ENCODE data around the gene MORN3.

MORN3 gene

DNA sequence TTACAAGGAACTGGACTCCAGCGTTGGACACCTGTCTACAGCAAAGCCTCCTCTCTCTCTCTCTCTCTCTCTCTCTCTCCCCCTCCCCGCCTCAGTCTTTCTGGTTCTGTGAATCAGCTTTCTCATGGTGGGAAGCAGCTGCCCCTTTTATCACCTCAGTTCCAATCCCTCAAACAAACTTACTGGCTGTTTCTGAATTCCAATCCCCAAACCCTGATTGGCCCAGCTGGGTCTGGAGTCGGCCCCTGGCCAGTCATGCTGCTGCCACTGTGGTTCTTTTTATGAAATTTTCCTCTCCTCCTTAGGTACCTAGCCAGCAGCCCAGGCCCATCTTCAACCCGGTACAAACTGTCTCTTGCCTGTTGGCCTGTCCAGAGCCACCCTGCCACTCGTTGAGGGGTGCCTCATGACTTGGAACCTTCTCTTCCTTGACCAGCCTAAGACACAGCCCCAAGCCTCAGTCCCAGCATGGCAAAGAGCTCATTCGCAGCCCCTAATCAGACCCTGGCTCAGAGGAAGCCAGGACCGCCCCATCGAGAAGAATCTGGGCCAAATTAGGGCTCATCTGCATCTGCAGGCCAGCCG, 9.4 kb upstream of the MORN3 start:
- H3K27me3 ChIP-seq (replicated peaks; ENCODE audit: insufficient read depth, low read length) = no peaks in the 10 kb centered on the region
- no peak for DNase-seq

DNA sequence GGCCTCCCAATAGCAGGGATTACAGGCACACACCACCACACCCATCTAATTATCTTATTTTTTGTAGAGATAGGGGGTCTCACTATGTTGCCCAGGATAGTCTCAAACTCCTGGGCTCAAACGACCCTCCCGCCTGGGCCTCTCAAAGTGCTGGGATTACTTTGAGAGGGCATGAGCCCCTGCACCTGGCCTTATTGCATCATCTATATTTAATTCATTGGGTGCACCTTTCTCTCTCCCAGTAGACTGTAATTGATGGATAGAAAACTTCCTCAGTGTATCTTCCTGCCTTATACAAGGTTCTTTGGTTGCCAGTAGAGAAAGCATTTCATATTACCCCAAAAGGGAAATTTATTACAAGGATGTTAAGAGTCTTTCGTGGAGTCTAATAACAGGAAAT, 8.9 kb upstream of the MORN3 start:
- Histone ChIP-seq H2AFZ (ENCODE audit: low read length) (no peak overlapping the region), H3K9me2 (replicated peaks; ENCODE audit: insufficient read depth, low read length) (no peaks in the 10 kb centered on the region), H3K4me1 (ENCODE audit: low read length) (no peaks in the 10 kb centered on the region), H3K9ac (ENCODE audit: low read length) (no peak overlapping the region), H3K27me3 (replicated peaks; ENCODE audit: insufficient read depth, low read length) (no peaks in the 10 kb centered on the region), H3K36me3 (replicated peaks; ENCODE audit: insufficient read depth, low read length) (no peaks in the 10 kb centered on the region), H3K9me3 (replicated peaks; ENCODE audit: insufficient read depth, low read length) (no peaks in the 10 kb centered on the region), H3K4me2 (ENCODE audit: low read depth, low read length) (no peak overlapping the region), H4K20me1 (ENCODE audit: insufficient read depth, low read length) (no peaks in the 10 kb centered on the region), H3K4me3 (ENCODE audit: low read length) (no peak overlapping the region), H3K27ac (ENCODE audit: low read length) (no peak overlapping the region), H3F3A (ENCODE audit: insufficient read depth, low read length) (no peaks in the 10 kb centered on the region), H3K79me2 (ENCODE audit: low read length) (no peaks in the 10 kb centered on the region)
- no peak for DNase-seq
- TF ChIP-seq EZH2 (optimal IDR thresholded peaks at IDR 0.05; ENCODE audit: low read depth, low read length) (no peak), EZH2phosphoT487 (IDR thresholded peaks at IDR 0.05; ENCODE audit: low read length) (no peak)
- TF ChIP-seq, protein P1, sequence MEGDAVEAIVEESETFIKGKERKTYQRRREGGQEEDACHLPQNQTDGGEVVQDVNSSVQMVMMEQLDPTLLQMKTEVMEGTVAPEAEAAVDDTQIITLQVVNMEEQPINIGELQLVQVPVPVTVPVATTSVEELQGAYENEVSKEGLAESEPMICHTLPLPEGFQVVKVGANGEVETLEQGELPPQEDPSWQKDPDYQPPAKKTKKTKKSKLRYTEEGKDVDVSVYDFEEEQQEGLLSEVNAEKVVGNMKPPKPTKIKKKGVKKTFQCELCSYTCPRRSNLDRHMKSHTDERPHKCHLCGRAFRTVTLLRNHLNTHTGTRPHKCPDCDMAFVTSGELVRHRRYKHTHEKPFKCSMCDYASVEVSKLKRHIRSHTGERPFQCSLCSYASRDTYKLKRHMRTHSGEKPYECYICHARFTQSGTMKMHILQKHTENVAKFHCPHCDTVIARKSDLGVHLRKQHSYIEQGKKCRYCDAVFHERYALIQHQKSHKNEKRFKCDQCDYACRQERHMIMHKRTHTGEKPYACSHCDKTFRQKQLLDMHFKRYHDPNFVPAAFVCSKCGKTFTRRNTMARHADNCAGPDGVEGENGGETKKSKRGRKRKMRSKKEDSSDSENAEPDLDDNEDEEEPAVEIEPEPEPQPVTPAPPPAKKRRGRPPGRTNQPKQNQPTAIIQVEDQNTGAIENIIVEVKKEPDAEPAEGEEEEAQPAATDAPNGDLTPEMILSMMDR (IDR thresholded peaks at IDR 0.05; ENCODE audit: low read length) = no peak

More for the DNA sequence above, 9.4 kb upstream of the MORN3 start:
- Histone ChIP-seq H3K4me2 (ENCODE audit: low read depth, low read length) (no peak overlapping the region), H3K9me3 (replicated peaks; ENCODE audit: insufficient read depth, low read length) (no peaks in the 10 kb centered on the region), H3K4me1 (ENCODE audit: low read length) (no peaks in the 10 kb centered on the region), H3K79me2 (ENCODE audit: low read length) (no peaks in the 10 kb centered on the region), H3K4me3 (ENCODE audit: low read length) (no peak overlapping the region), H3K36me3 (replicated peaks; ENCODE audit: insufficient read depth, low read length) (no peaks in the 10 kb centered on the region), H3F3A (ENCODE audit: insufficient read depth, low read length) (no peaks in the 10 kb centered on the region), H3K9me2 (replicated peaks; ENCODE audit: insufficient read depth, low read length) (no peaks in the 10 kb centered on the region), H3K27ac (ENCODE audit: low read length) (no peak overlapping the region), H3K9ac (ENCODE audit: low read length) (no peak overlapping the region), H2AFZ (ENCODE audit: low read length) (no peak overlapping the region), H4K20me1 (ENCODE audit: insufficient read depth, low read length) (no peaks in the 10 kb centered on the region)
- TF ChIP-seq EZH2phosphoT487 (IDR thresholded peaks at IDR 0.05; ENCODE audit: low read length) = no peak
- TF ChIP-seq, protein P1 (IDR thresholded peaks at IDR 0.05; ENCODE audit: low read length) = no peak
- no peak for TF ChIP-seq EZH2 (optimal IDR thresholded peaks at IDR 0.05; ENCODE audit: low read depth, low read length)

DNA sequence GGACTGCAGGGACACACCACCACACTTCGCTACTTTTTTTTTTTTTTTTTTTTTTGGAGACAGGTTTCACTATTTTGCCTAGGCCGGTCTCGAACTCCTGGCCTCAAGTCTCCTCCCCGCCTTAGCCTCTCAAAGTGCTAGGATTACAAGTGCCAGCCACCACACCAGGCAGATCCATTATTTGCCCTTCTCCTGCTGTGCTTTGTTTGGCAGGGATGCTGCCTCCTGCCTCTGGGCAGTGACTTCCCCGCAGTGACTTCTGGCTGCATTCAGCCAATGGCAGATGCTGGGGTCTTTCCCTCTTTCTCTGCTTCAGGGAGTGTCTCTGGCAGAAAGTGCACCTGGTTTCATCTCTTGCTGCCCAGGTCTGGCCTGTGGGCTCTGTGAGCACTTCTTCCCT, 6.7 kb upstream of the MORN3 start:
- H4K20me1 ChIP-seq (ENCODE audit: insufficient read depth, low read length) = no peaks in the 10 kb centered on the region
- H3K4me1 ChIP-seq (ENCODE audit: low read length) = 0 out of 2 replicates have a peak, but pooled peaks cover 3% of the 10 kb centered on the region
- H3K79me2 ChIP-seq (ENCODE audit: low read length) = no peaks in the 10 kb centered on the region
- H3K4me3 ChIP-seq (ENCODE audit: low read length) = no peak overlapping the region
- H3K27ac ChIP-seq (ENCODE audit: low read length) = no peak overlapping the region
- no peak overlapping the region for H2AFZ ChIP-seq (ENCODE audit: low read length)
- TF ChIP-seq EZH2 (optimal IDR thresholded peaks at IDR 0.05; ENCODE audit: low read depth, low read length) (no peak), EZH2phosphoT487 (IDR thresholded peaks at IDR 0.05; ENCODE audit: low read length) (no peak)
- TF ChIP-seq, protein P1 (IDR thresholded peaks at IDR 0.05; ENCODE audit: low read length) = no peak
- no peaks in the 10 kb centered on the region for H3K9me3 ChIP-seq (replicated peaks; ENCODE audit: insufficient read depth, low read length)
- no peaks in the 10 kb centered on the region for H3K9me2 ChIP-seq (replicated peaks; ENCODE audit: insufficient read depth, low read length)
- no peak for DNase-seq
- no peaks in the 10 kb centered on the region for H3K27me3 ChIP-seq (replicated peaks; ENCODE audit: insufficient read depth, low read length)
- no peak overlapping the region for H3K9ac ChIP-seq (ENCODE audit: low read length)
- peaks cover 6% of the 10 kb centered on the region for H3F3A ChIP-seq (ENCODE audit: insufficient read depth, low read length)
- no peak overlapping the region for H3K4me2 ChIP-seq (ENCODE audit: low read depth, low read length)
- no peaks in the 10 kb centered on the region for H3K36me3 ChIP-seq (replicated peaks; ENCODE audit: insufficient read depth, low read length)
